Endothelial cell (in vitro differentiated cells): ENCODE measurements around the gene RLN1. TPM values are rescaled to one million over a fixed set of nuclear protein-coding genes. Genes with fewer than 3 reads are reported as not detected.
"Not testable (repeated sequence)": the region's sequence is repeated elsewhere in the genome, so short reads cannot be mapped to it uniquely, and the experiment has no call there.

Experiments used
- DNase-seq: peaks from one replicate; pipeline ENCODE4 v3.0.0; 2021; ENCODE audit warnings: low spot score
- H3K27ac Mint-ChIP-seq: one replicate; pipeline ENCODE4 v1.8.0; 2021; ENCODE audit warnings: mixed read lengths, inconsistent platforms; ENCODE audit not compliant: unreplicated experiment
- H3K27me3 Mint-ChIP-seq: one replicate; pipeline ENCODE4 v1.8.0; 2021; ENCODE audit warnings: mild to moderate bottlenecking, moderate library complexity, mixed read lengths, inconsistent platforms; ENCODE audit not compliant: unreplicated experiment
- H3K36me3 Mint-ChIP-seq: one replicate; pipeline ENCODE4 v1.8.0; 2021; ENCODE audit warnings: mild to moderate bottlenecking, low read depth, mixed read lengths, inconsistent platforms; ENCODE audit not compliant: unreplicated experiment
- H3K4me1 Mint-ChIP-seq: one replicate; pipeline ENCODE4 v1.8.0; 2021; ENCODE audit warnings: mild to moderate bottlenecking, mixed read lengths, inconsistent platforms; ENCODE audit not compliant: unreplicated experiment
- H3K4me3 Mint-ChIP-seq: one replicate; pipeline ENCODE4 v1.8.0; 2021; ENCODE audit warnings: mild to moderate bottlenecking, mixed read lengths, inconsistent platforms; ENCODE audit not compliant: unreplicated experiment
- H3K9me3 Mint-ChIP-seq: one replicate; pipeline ENCODE4 v1.8.0; 2021; ENCODE audit warnings: mixed read lengths, inconsistent platforms; ENCODE audit not compliant: unreplicated experiment
- total RNA-seq: library from RNA; stranded (reverse); fragmentation: NEBNext Ultra II Directional; extraction: Animal tissue kit (Norgen Biotek cat#: 25700); gene quantifications from one replicate; pipeline ENCODE4 v1.2.1, GENCODE V29; 2021; ENCODE audit not compliant: unreplicated experiment
- TF ChIP-seq, protein P1 (sequence below): fragments of 200-600 bp; sonication (generic); IDR thresholded peaks from one replicate; pipeline ENCODE4 v1.5.0; 2021; ENCODE audit warnings: antibody characterized with exemption; ENCODE audit not compliant: unreplicated experiment

RLN1 gene
- total RNA-seq, 1 donor from 2014 or later = not detected

DNA sequence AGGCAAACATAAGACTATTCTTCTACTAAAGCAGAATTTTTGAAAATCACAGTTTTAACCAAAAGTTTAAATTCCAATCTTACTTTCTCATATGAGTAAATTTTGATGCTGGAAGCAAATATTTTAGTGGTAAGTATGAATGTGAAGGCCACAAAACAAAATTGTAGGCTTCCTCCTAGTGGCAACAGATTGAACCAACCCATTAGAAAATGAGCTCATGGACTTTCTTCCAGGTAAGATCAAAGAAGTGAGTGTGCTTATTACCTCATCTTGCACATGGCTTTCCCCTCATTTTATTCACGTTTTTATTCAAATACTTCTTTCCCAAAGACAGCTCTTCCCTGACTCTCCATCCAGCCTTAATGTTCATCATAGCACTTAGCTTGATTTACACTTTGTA is 18.6 kb downstream of the RLN1 start:
- TF ChIP-seq, protein P1, sequence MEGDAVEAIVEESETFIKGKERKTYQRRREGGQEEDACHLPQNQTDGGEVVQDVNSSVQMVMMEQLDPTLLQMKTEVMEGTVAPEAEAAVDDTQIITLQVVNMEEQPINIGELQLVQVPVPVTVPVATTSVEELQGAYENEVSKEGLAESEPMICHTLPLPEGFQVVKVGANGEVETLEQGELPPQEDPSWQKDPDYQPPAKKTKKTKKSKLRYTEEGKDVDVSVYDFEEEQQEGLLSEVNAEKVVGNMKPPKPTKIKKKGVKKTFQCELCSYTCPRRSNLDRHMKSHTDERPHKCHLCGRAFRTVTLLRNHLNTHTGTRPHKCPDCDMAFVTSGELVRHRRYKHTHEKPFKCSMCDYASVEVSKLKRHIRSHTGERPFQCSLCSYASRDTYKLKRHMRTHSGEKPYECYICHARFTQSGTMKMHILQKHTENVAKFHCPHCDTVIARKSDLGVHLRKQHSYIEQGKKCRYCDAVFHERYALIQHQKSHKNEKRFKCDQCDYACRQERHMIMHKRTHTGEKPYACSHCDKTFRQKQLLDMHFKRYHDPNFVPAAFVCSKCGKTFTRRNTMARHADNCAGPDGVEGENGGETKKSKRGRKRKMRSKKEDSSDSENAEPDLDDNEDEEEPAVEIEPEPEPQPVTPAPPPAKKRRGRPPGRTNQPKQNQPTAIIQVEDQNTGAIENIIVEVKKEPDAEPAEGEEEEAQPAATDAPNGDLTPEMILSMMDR = no peak
- peaks cover 13% of the 10 kb centered on the region for H3K4me1 Mint-ChIP-seq
- no peak for DNase-seq
- no peak overlapping the region for H3K4me3 Mint-ChIP-seq
- no peak overlapping the region for H3K27ac Mint-ChIP-seq
- H3K36me3 Mint-ChIP-seq = no peaks in the 10 kb centered on the region
- H3K27me3 Mint-ChIP-seq = peaks cover 1% of the 10 kb centered on the region
- H3K9me3 Mint-ChIP-seq = no peaks in the 10 kb centered on the region

DNA sequence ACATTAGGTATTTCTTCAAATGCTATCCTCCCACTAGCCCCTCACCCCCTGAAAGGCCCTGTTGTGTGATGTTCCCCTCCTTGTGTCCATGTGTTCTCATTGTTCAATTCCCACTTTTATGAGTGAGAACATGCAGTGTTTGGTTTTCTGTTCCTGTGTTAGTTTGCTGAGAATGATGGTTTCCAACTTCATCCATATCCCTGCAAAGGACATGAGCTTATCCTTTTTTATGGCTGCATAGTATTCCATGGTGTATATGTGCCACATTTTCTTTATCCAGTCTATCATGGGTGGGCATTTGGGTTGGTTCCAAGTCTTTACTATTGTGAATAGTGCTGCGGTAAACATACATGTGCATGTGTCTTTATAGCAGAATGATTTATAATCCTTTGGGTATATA is 23.3 kb downstream of the RLN1 start:
- not testable (repeated sequence) for H3K9me3 Mint-ChIP-seq, H3K36me3 Mint-ChIP-seq, H3K4me3 Mint-ChIP-seq, DNase-seq, H3K27ac Mint-ChIP-seq, H3K27me3 Mint-ChIP-seq, H3K4me1 Mint-ChIP-seq

DNA sequence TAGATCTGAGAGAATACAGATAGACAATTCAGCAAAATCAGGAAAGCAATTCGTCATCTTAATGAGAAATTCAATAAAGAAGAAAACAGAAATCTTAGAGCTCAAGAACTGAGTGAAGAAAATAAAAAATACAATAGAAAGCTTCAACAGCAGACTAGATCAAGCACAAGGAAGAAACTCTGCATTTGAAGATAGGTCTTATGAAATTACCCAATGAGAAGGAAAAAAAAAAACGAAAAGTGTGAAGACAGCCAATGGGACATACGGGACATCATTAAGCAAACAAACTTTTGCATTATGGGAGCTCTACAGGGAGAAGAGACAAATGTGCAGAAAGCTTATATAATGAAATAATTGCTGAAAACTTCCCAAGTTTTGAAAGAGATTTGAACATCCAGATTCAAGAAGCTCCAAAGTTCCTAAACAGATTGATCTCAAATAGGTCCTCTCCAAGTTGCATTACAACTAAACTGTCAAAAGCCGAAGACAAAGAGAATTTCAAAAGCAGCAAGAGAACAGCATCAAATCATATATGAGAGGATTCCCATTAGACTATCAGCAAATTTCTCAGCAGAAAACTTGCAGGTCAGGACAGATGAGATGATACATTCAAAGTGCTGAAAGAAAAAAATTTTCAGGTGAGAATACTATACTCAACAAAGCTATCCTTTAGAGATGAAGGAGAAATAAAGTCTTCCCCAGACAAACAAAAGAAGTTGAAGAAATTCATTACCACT is 24.3 kb downstream of the RLN1 start:
- no peak overlapping the region for H3K27ac Mint-ChIP-seq
- DNase-seq = no peak
- no peaks in the 10 kb centered on the region for H3K9me3 Mint-ChIP-seq
- H3K4me1 Mint-ChIP-seq = peaks cover 5% of the 10 kb centered on the region
- no peak overlapping the region for H3K4me3 Mint-ChIP-seq
- H3K36me3 Mint-ChIP-seq = no peaks in the 10 kb centered on the region
- TF ChIP-seq, protein P1 = no peak
- no peaks in the 10 kb centered on the region for H3K27me3 Mint-ChIP-seq

DNA sequence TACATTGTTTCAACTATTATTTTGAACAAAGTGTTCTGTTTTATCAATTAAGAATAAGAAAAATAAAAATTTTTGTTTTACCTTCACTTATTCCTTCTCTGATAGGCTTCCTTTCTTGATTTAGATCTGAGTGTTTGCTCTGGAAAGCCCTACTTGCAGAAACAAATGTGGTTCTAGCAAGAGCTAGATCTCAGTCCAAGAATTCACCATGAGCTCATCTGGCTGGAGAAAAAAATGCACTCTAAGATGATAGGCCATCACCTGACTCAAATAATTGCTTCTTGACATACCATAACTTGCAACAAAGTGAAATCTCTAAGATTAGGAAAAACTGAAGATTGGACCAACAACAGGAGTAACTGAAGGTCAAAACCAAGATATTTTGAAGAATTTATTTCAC is 28.8 kb downstream of the RLN1 start:
- Mint-ChIP-seq H3K9me3 (no peaks in the 10 kb centered on the region), H3K36me3 (no peaks in the 10 kb centered on the region), H3K27me3 (peaks cover 3% of the 10 kb centered on the region), H3K4me1 (peaks cover 7% of the 10 kb centered on the region), H3K27ac (no peak overlapping the region), H3K4me3 (no peak overlapping the region)
- DNase-seq = no peak
- TF ChIP-seq, protein P1 = no peak

DNA sequence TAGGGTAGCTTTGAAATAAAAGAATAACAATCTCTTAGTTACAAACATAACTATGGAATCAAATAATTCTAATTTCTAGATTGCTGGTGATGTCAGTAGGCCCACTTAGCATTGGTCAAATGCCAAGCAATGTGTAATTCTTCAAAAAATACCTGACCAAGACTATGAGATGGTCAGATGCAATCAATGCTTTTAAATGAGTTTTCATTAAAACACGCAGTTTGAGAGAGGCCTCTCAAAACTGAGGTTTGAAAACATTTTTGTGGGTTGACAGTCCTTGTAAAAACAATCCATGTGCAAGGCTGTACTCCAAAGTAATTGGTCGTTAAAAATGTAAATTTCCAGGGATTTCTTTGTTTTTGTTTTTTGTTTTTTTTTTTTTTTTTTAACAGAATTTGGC is 33.9 kb downstream of the RLN1 start:
- no peaks in the 10 kb centered on the region for H3K9me3 Mint-ChIP-seq
- TF ChIP-seq, protein P1 = no peak
- H3K4me3 Mint-ChIP-seq = no peak overlapping the region
- no peak overlapping the region for H3K27ac Mint-ChIP-seq
- DNase-seq = no peak
- no peaks in the 10 kb centered on the region for H3K36me3 Mint-ChIP-seq
- peaks cover 7% of the 10 kb centered on the region for H3K4me1 Mint-ChIP-seq
- peaks cover 3% of the 10 kb centered on the region for H3K27me3 Mint-ChIP-seq

DNA sequence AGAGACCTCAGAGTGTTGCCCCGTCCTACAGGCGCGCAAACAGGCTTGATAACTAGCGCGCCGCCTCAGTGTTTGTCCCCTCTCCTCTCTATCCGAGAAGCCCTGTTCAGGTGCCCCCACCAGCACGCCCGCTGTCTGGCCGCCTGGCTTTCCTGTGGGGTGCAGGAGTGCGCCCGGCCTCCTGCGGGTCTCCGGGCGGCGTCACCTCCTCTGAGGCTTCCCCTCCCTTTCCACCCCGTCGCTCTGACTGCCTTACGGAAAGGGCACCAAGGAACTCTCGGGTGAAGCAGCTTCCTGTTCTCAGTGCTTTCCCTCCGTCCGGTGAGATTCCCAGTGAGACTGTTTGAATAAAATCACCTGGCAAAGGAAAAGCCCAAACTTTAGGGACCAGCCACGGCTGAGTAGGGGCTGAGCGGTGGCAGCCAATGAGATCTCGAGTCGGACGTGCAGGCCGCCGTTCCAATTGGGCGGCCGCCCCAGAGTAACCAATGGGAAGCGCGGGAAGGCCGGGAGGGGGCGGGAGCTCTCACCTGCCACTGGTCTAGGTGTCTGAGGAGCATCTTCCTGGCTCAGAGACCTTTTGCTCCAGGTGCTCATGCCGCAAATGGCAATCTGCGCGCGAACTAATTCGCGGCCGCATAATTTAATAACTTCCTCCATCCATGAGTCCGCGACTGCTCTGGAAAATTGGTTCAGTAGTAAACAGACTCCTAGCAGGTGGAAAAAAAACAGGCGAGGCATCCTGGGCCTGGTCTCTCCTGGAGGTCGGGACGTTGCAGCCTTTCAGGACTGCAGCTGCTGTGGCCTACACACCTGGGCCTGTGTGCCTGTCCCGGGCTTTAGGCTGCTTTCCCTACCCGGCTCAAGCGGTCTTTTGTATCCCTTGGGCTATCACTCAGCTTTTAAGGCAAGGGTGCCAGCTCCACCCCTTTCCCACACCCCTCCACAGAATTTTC is 35.6 kb downstream of the RLN1 start, which contains the start of gene RLN2:
RLN2 (minus strand) TSS at position 877 of the 956 bp plus-strand sequence; CDS start at position 741, 136 bp downstream.
- not testable (repeated sequence) for DNase-seq, H3K36me3 Mint-ChIP-seq, H3K4me1 Mint-ChIP-seq, H3K27ac Mint-ChIP-seq, H3K9me3 Mint-ChIP-seq, H3K27me3 Mint-ChIP-seq
- H3K4me3 Mint-ChIP-seq = peak within 1 kb of the TSS; percentile 72
